ENCODE data around the gene POGZ.
"Not testable (repeated sequence)": the region's sequence is repeated elsewhere in the genome, so short reads cannot be mapped to it uniquely, and the experiment has no call there.

POGZ gene

DNA sequence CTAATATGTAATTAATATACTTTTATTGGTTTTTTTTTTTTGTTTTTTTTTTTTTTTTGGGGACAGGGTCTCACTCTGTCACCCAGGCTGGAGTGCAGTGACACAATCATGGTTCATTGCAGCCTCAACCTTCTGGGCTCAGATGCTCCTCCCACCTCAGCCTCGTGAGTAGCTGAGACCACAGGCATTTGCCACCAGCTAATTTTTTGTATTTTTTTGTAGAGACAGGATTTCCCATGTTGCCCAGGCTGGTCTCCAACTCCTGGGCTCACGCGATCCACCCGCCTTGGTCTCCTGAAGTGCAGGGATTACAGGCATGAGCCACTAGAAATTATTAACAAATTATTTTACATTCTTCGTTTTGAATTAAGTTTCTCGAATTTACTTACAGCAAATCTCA, 16.8 kb upstream of the POGZ start:
- DNase-seq (ENCODE audit: low read depth in 2 of 2): peak in 1 of 2 donors; percentile 1

DNA sequence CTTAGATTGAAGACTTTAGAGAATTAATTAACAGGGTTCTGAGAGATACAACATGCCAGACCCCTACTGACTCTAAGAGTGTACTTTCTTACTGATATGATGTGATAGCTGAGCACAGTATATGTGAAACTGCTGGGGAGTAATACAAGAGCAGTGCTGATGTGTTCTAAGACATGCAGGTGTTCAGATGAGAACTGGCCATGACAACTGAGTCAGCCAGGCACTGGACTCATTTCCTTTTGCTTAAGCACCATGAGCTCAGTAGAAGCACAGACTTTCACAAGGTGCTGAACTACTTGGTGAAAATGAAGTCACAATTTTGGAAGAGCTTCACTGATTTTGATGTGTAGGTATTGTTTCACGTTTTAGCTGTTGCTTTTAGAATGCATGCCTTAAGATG, 15.9 kb upstream of the POGZ start:
- DNase-seq (ENCODE audit: low read depth in 2 of 2): peak in 1 of 2 donors; percentile 26

DNA sequence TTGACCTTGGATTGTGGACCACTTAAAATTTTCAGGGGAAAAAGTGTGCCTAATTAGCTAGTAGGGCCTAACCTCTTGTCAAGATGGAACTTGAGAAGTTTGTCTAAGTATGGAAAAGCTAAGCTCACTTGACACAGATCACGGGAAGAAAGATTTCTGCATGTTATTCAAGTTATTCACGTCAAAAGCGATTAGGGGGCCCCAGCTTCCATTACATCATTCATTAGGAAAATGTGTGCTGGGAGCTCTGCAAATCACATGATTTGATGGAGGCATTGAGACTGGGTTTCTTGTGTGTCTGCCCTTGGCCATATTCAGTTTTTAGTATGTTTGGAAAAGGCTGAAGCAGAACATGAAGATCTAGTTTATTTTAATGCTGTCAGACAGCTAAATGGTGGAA, 15.5 kb upstream of the POGZ start:
- DNase-seq (ENCODE audit: low read depth in 2 of 2): no peak

DNA sequence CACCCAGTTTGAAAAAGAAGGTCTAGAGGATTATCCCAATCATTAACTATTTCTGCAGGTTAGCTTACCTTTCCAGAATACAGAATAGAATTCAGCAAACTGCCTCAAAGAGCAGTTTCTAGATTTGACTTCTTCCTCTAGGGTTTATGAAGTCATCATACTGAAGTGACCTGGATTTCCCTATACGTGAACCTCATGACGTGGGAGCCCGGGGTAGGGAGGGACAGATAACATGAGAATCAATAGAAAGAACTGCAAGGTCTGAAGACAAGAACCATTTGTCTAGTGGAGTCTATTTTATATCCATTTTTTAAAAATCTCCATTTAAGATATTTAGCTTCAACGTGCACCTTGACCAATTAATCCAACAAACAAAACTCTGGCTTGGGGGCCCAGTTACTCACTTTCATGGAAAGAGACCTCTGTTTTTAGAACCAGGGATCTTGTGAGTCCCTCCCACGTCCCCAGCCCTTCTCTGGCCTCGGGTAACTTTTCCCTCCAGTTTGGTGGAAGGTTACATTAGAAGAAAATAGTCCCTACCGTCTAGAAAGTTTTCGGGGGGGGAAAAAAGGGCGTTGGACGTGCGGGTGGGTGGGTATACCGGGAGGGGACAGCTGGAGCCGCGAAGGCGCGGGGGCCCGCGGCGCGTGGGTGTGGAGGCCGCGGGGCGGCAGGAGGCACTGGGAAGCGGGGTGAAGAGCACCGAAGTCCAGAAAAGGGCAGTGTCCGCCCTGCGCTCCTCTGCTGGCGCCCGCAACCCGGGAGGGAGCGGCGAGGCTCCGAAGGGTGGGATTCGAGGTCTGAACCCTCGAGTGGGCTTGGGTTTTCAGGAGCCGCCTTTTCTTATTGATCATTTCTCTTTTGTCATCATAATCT, 13.8 kb upstream of the POGZ start:
- peak in 1 of 2 donors; percentile 2 for DNase-seq (ENCODE audit: low read depth in 2 of 2)

DNA sequence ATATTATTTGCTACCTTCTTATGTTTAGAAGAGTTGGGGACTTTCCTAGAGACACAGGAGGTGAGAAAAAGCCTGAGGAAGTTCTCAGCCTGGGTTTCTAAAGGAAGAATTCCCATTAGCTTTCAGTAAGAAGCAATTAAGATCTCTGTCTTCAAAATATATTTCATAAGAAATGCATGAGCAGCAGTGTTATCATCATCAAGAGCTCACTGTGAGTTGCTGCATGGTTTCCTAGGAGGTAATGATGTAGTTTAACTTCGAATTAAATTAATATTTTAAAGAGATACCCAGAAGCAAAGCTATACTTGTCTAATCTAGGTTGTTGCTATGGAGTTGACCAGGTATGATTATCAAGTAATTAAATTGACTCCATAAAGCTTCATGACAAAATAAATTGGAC, 5.7 kb upstream of the POGZ start:
- DNase-seq (ENCODE audit: low read depth in 2 of 2): no peak

DNA sequence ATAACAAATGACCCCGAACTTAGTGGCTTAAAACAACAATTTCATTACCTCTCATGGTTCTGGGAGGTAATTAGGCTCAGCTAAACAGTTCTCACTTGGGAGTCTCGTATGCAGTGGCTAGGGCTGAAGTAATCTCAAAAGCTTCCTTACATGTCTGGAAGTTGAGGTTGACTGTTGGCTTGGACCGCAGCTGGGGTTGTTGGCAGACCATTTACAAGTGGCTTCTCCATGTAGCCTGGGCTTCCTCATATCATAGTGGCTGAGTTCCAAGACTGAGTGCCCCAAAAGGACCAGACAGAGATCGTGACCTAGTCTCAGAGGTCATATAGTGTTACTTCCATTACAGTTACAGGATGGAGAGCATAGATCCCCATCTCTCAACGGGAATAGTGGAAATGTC, 2.4 kb upstream of the POGZ start:
- no peak for DNase-seq (ENCODE audit: low read depth in 2 of 2)

DNA sequence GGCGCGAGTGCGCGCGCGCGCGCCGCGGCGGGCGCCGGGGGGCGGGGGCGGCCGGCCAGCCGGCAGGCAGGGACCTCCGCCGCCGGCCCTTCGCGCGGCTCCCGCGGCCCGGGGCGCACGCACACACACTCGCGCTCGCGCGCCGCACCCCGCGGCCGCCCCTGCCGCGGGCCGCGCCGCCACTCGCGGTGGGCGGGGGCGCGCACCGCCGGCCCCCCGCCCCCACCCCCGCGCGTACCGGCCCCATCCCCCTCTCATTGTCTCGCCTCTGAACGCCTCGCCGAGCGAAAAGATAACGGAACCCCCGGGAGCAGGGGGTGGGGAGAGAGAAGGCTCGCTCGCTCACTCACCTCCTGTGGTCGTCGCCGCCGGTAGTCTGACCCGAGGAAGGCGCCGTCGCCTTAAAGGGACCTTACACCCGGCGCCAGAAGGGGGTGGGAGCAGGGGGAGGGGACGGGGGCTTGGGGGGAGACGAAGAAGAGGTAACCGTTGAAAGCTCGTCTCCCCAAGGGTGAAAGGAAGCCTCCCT, 428 bp downstream of the POGZ start:
- DNase-seq (ENCODE audit: low read depth in 2 of 2): peak; percentile 22 to 32

DNA sequence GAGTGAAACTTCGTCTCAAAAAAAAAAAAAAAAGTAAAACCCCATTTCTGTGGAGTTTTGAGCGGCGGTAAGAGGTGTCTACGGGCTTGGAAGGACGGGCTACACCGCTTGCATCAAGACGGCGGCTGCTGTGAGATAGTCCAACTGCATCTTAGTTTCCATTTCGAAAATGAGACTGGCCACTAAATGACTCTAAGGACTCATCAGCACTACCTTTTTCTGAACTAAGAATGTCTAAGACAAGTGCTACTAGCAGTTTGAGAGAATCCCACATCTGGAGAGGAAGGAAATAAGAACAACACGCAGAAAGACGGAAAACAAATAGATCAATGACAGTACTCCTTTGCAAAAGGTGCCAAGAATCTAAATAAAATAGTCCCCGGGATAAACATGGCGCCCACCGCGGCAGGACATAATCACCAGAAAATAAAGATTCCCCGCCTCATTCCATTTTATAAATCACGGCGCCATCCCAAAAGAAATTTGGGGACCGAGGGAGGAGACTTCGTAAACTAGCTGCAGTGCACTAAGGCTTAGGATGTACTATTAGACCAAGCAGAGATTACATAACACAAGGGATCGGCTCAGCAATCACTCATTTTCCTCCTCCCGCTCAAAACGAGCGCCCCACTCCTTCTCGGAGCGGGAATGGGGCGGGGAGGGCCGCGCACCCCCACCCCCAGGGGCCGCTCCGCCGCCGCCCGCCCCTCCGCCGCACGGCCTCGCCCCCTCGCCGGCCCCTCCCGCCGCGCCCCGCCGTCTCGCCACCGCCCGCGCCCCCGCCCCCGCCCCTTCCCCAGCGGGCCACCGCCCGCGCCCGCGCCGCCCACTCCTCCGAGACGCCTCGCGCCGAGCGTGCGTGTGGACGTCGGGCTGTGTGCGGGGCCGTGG, 1.1 kb downstream of the POGZ start:
- peak; percentile 24 to 40 for DNase-seq (ENCODE audit: low read depth in 2 of 2)

DNA sequence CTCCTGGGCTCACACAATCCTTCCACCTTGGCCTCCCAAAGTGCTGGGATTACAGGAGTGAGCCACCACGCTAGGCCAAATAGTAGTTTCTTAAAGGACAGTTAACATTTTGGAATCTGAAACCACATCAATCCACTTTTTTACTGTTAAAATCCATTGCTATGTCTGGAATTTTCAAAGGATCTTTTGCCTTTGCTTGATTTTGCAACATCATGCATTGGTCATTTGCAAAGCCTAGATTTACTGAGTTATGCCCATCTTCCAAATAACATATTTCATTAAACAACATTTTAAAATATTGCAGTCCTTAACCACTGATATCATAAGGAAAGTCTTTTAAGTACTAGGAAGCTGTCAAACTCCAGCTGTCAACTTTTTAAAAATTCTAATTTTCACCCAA, 3.3 kb downstream of the POGZ start:
- no peak for DNase-seq (ENCODE audit: low read depth in 2 of 2)

DNA sequence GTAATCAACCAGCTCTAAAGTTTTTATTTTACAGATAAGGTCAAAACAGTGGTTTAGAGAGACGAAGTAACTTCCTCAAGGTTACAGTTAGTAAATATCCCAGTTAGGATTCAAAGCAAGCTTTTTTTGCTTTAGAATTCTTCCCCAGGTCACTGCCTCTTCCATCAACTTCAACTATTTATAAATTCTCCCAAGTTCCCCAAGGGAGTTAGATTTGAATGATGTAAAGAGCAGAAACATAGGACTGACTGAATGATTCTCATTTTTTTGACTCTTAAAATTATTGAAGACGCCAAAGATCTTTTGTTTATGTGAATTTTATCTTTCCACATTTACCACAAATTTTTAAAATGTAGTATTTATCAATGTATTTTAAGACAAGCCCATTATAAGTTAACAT, 4.1 kb downstream of the POGZ start:
- DNase-seq (ENCODE audit: low read depth in 2 of 2): no peak

DNA sequence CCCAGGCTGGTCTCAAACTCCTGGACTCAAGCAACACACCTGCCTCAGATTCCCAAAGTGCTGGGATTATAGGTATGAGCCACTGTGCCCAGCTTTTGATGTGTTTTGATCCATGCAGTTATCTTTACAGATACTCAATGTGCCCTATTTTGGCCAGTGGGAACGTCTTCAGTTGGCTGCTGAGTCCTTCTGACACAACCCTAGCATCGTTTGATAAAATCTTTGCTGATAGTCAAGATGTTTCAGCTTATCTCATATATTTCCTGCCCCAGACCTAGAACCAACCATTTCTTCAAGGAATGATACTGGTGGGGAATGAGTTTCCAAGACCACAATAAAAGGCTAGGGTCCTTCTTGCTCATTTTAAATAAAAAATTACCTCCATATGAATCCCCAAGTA, 11.6 kb downstream of the POGZ start:
- no peak for DNase-seq (ENCODE audit: low read depth in 2 of 2)

DNA sequence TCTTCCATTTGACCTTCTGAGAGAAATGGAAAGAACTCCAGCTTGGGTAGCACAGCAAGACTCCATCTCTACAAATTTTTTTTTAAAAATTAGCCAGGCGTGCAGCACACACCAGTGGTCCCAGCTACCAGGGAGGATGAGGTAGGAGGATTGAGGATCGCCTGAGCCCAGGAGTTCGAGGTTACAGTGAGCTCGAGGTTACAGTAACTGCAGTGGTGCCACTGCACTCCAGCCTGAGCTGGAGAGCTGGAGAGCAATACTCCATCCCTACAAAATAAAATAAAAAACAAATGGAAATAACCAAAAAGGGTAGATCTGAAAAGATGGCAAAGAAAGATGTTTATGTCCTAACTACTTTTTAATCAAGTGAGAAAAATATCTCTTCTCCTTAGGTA, 14.5 kb downstream of the POGZ start:
- DNase-seq (ENCODE audit: low read depth in 2 of 2): no peak

DNA sequence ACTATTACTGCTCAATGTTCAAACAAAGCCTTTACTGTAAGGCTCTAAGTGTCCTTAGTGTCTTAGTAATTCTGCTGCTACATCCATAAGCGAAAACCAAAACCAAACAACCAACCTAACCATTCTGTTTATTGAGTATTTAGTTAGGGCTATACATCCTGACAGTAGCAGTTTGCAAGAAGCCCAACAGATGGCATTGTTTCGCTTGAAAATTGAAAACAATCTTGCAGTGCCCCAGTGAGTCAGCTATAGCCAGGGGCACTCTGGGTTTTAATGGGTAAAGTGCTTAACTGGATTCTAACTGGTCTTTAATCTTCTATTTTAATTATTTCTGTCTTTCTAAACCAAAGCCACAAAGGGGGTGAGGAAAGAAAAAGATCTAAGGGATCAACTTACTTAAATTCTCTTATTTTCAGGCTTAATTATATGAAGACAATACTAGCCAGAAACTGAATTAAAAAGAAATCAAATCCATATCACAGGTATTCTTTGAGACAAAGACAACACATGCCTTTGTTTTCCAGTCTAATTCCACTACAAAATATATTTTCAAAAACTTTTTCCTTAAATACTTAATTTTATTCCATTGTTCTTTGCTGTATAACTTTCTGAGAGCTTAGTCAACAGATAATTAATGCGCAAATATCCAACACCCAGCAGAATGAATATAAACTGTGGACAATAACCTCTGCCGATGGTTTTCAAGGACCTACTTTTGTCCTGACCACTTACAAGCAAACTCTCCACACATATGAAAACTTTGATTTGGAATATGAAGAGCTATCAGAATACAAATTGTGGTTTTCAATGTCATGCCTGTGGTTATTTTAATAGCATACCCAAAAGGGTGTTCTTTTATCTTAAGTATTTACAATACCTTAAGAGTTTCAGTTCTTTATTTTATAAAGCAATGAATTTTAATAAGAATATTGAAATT, 15.2 kb downstream of the POGZ start:
- DNase-seq (ENCODE audit: low read depth in 2 of 2): peak; percentile 20 to 56

DNA sequence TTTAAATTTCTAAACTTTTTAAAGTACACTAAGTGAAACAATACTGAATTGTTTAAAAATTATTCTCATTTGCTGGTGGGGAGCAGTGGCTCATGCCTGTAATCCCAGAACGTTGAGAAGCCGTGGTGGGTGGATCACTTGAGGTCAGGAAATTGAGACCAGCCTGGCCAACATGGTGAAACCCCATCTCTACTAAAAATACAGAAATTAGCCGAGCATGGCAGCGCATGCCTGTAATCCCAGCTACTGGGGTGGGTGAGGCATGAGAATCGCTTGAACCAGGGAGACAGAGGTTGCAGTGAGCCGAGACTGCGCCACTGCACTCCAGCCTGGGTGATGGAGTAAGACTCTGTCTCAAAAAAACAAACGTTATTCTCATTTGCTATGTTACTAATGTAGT, 21.9 kb downstream of the POGZ start:
- DNase-seq (ENCODE audit: low read depth in 2 of 2): not testable (repeated sequence)

DNA sequence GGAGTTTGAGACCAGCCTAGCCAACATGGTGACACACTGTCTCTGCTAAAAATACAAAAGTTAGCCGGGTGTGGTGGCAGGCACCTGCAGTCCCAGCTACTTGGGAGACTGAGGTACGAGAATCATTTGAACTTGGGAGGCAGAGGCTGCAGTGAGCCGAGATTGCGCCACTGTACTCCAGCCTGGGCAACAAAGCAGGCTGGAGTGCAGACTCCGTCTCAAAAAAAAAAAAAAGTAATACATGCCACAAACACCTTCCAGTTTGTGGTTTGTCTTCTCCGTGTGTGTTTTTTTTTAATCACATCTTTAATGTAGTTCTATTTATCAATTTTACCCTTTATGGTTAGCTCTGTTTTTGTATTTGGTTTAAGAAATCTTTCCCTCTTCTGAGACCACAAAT, 22.3 kb downstream of the POGZ start:
- DNase-seq (ENCODE audit: low read depth in 2 of 2): no peak

DNA sequence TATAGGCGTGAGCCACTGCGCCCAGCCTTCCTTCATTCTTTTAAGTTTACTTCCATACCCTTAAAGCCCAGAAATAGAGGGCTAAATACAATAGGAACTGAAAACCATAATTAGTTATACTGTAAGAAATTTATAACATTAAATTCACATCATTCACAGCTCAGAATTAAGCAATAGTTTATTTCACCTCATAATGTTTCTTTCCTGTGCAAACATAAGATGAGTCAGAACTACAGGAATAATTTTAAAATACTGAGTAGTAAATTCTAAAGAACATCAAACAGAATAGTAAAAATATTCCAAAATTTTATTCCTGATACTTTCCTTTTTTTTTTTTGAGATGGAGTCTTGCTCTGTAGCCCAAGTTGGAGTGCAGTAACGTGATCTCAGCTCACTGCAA, 24.1 kb downstream of the POGZ start:
- DNase-seq (ENCODE audit: low read depth in 2 of 2): no peak

DNA sequence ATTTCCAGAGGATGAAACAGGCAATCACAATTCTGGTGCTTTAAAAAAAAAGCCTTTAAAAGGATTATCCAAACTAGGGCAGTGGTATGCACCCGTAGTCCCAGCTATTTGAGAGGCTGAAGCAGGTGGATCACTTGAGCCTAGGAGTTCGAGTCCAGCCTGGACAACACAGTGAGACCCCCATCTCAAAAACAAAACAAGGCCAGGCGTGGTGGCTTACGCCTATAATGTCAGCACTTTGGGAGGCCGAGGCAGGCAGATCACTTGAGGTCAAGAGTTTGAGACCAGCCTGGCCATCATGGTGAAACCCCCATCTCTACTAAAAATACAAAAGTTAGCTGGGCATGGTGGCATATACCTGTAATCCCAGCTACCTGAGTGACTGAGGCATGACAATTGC, 25.5 kb downstream of the POGZ start:
- DNase-seq (ENCODE audit: low read depth in 2 of 2): not testable (repeated sequence)

DNA sequence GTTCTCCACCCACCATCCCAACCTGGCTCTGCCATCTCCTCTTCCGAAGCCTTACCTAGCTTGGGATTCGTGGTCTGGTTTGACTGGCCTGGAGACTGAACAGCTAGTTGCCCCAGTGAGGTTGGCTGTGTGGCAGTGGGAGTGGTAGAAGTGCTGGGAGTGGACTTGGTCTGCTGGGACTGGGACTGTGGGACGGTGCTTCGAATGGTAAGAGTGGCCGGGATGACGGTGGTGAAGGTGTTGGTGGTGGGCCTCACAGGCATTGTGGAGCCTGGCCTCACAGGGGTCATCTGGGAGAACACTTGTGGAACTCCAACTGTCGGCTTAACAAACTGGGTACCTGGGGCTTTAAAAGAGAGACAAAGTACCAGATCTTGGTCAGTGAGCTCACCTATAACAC, 31.2 kb downstream of the POGZ start:
- DNase-seq (ENCODE audit: low read depth in 2 of 2): no peak

DNA sequence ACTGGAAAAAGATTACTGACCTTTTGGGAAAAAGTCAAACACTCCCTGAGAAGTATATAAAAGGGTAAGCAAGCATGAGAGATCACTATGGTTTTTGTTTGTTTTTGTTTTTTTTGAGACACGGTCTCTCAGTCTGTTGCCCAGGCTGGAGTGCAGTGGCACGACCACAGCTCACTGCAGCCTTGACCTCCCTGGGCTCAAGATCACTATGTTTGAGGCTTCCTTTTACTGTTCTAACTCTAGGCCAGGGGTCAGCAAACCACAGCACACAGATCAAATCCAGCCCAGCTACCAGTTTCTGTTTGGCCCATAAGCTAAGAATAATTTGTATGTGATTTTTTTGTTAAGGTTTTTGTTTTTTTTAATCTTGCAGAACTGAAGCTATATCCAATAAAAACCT, 34.2 kb downstream of the POGZ start:
- DNase-seq (ENCODE audit: low read depth in 2 of 2): no peak

DNA sequence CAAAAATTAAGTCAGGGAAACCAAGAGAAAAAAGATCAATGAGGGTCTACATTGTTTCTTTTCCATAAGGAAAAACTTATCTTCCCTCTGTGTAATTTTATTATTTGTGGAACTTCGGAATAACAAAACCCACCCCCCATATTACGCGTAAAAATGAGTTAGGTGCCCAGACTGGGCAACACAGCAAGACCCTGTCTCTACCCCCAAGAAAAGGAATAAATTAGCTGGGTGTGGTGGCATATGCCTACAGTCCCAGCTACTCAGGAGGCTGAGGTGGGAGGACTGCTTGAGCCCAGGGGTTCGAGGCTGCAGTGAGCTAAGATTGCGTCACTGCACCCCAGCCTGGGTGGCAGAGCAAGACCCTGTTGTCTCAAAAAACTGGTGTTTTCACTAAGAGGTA, 39.5 kb downstream of the POGZ start:
- DNase-seq (ENCODE audit: low read depth in 2 of 2): no peak

DNA sequence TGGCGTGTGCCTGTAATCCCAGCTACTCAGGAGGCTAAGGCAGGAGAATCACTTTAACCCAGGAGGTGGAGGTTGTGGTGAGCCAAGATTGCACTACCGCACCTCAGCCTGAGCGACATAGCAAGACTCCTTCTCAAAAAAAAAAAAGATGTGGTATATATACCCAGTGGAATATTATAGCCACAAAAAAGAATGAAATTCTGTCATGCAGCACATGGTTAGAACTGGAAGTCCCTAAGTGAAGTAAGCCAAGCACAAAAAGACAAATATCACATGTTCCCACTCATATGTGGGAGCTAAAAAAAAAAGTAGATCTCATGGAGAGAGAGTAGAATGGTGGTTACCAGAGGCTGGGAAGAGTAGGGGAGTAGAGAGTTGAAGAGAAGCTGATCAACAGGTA, 41.2 kb downstream of the POGZ start:
- DNase-seq (ENCODE audit: low read depth in 2 of 2): no peak

DNA sequence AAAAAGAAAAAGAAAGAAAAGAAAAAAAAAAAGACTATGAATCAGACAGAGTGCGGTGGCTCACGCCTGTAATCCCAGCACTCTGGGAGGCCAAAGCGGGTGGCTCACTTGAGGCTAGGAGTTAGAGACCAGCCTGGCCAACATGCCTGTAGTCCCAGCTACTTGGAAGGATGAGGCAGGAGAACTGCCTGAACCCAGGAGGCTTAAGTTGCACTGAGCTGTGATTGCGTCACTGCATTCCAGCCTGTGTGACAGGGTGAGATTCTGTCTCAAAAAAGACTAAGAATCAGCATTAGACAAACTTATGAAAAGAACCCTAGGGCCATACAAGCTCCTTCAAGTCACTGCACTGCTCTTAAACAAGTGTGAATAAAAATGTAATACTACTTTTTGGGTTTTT, 43.1 kb downstream of the POGZ start:
- no peak for DNase-seq (ENCODE audit: low read depth in 2 of 2)
